Stimulated activated CD4-positive, alpha-beta T cell treated with anti-CD3 and anti-CD28 coated beads, Interleukin-4, amount 100 ng/mL, for 1 hour (primary cell): Measurements from ENCODE around the gene CD300H.

Source experiments
- DNase-seq: peaks from one replicate; pipeline ENCODE4 v3.0.0-alpha.2; 2020

Gene CD300H

GRCh38 chr17:74567397-74567796, at the start of gene CD300H:
CD300H (minus strand) TSS chr17:74567509.
- DNase-seq = no peak

- no peak for DNase-seq
Measured at GRCh38 chr17:74616696-74617095, 49.4 kb upstream of the CD300H start.

- no peak for DNase-seq
Measured at GRCh38 chr17:74612046-74612445, 44.7 kb upstream of the CD300H start.

GRCh38 chr17:74610108-74610507, 42.8 kb upstream of the CD300H start:
- DNase-seq = no peak

GRCh38 chr17:74608511-74608910, 41.2 kb upstream of the CD300H start:
- no peak for DNase-seq

GRCh38 chr17:74607221-74607620, 39.9 kb upstream of the CD300H start:
- DNase-seq = no peak

GRCh38 chr17:74606050-74606449, 38.7 kb upstream of the CD300H start:
- no peak for DNase-seq

- no peak for DNase-seq
Measured at GRCh38 chr17:74605361-74605760, 38.1 kb upstream of the CD300H start.

- DNase-seq = no peak
Measured at GRCh38 chr17:74604761-74605160, 37.5 kb upstream of the CD300H start.

- DNase-seq = no peak
Measured at GRCh38 chr17:74604200-74604599, 36.9 kb upstream of the CD300H start.

GRCh38 chr17:74603746-74604145, 36.4 kb upstream of the CD300H start:
- DNase-seq = no peak

- DNase-seq = no peak
Measured at GRCh38 chr17:74603037-74603635, 35.8 kb upstream of the CD300H start.

GRCh38 chr17:74601944-74602572, 34.7 kb upstream of the CD300H start:
- no peak for DNase-seq

- no peak for DNase-seq
Measured at GRCh38 chr17:74599448-74599939, 32.2 kb upstream of the CD300H start.

GRCh38 chr17:74599023-74599399, 31.7 kb upstream of the CD300H start:
- DNase-seq = no peak

GRCh38 chr17:74598346-74599022, 31.2 kb upstream of the CD300H start:
- no peak for DNase-seq

- DNase-seq = no peak
Measured at GRCh38 chr17:74597069-74597790, 29.9 kb upstream of the CD300H start.

GRCh38 chr17:74595037-74595750, 27.9 kb upstream of the CD300H start:
- no peak for DNase-seq

- no peak for DNase-seq
Measured at GRCh38 chr17:74592087-74592990, 25.0 kb upstream of the CD300H start, which contains the start of gene CD300LD. CD300LD (minus strand) TSS chr17:74592283; CDS start chr17:74592202, 81 bp downstream.

GRCh38 chr17:74591503-74591902, 24.2 kb upstream of the CD300H start:
- DNase-seq = no peak

GRCh38 chr17:74585711-74586110, 18.4 kb upstream of the CD300H start:
- DNase-seq = no peak
